Activated naive CD8-positive, alpha-beta T cell (primary cell): Measurements from ENCODE around the gene HOXD1.

Experiments used
- H3K27ac Mint-ChIP-seq: one replicate; pipeline ENCODE4 v1.8.0; 2021; ENCODE audit warnings: mixed read lengths
- H3K27me3 Mint-ChIP-seq: one replicate; pipeline ENCODE4 v1.8.0; 2021; ENCODE audit warnings: mixed read lengths
- H3K36me3 Mint-ChIP-seq: one replicate; pipeline ENCODE4 v1.8.0; 2021; ENCODE audit warnings: mixed read lengths
- H3K4me1 Mint-ChIP-seq: one replicate; pipeline ENCODE4 v1.8.0; 2021; ENCODE audit warnings: low read depth, mixed read lengths
- H3K4me3 Mint-ChIP-seq: one replicate; pipeline ENCODE4 v1.8.0; 2021; ENCODE audit warnings: mild to moderate bottlenecking, mixed read lengths
- H3K9me3 Mint-ChIP-seq: one replicate; pipeline ENCODE4 v1.8.0; 2021; ENCODE audit warnings: low read depth, mixed read lengths

Gene HOXD1

GRCh38 chr2:176149939-176150583 lies 38.4 kb upstream of the HOXD1 start:
- Mint-ChIP-seq H3K4me3 (peak overlapping the region; percentile 10), H3K27ac (no peak overlapping the region), H3K27me3 (peaks cover 59% of the 10 kb centered on the region), H3K9me3 (no peaks in the 10 kb centered on the region), H3K36me3 (no peaks in the 10 kb centered on the region), H3K4me1 (peaks cover 17% of the 10 kb centered on the region)

GRCh38 chr2:176150584-176151441 lies 37.7 kb upstream of the HOXD1 start:
- H3K4me3 Mint-ChIP-seq: no peak overlapping the region

GRCh38 chr2:176151442-176152287 lies 36.8 kb upstream of the HOXD1 start, which contains the start of gene HOXD4:
TSS of gene HOXD4 (plus strand) at chr2:176151550. CDS start at chr2:176151634, 84 bp downstream.
- Mint-ChIP-seq H3K27me3 (peaks cover 55% of the 10 kb centered on the region), H3K27ac (no peak within 1 kb of the TSS), H3K4me1 (peaks cover 17% of the 10 kb centered on the region), H3K36me3 (no peaks in the 10 kb centered on the region), H3K4me3 (peak within 1 kb of the TSS; percentile 44), H3K9me3 (no peaks in the 10 kb centered on the region)

More at GRCh38 chr2:176150584-176151441, 37.7 kb upstream of the HOXD1 start:
- Mint-ChIP-seq H3K27ac (no peak overlapping the region), H3K9me3 (no peaks in the 10 kb centered on the region), H3K27me3 (peaks cover 59% of the 10 kb centered on the region), H3K36me3 (no peaks in the 10 kb centered on the region), H3K4me1 (peaks cover 17% of the 10 kb centered on the region)

- H3K27ac Mint-ChIP-seq: no peak overlapping the region
- H3K36me3 Mint-ChIP-seq: no peaks in the 10 kb centered on the region
- H3K9me3 Mint-ChIP-seq: no peaks in the 10 kb centered on the region
- peaks cover 18% of the 10 kb centered on the region for H3K4me1 Mint-ChIP-seq
- peak overlapping the region; percentile 10 for H3K4me3 Mint-ChIP-seq
- H3K27me3 Mint-ChIP-seq: peaks cover 51% of the 10 kb centered on the region
Measured at GRCh38 chr2:176152350-176153181, 35.9 kb upstream of the HOXD1 start.

- Mint-ChIP-seq H3K27me3 (peaks cover 46% of the 10 kb centered on the region), H3K36me3 (no peaks in the 10 kb centered on the region), H3K4me3 (no peak overlapping the region), H3K27ac (no peak overlapping the region), H3K4me1 (peaks cover 26% of the 10 kb centered on the region), H3K9me3 (no peaks in the 10 kb centered on the region)
Measured at GRCh38 chr2:176154576-176155252, 33.8 kb upstream of the HOXD1 start.

- H3K4me1 Mint-ChIP-seq: peaks cover 24% of the 10 kb centered on the region
- H3K4me3 Mint-ChIP-seq: no peak overlapping the region
- H3K27ac Mint-ChIP-seq: no peak overlapping the region
- H3K36me3 Mint-ChIP-seq: no peaks in the 10 kb centered on the region
- H3K27me3 Mint-ChIP-seq: peaks cover 38% of the 10 kb centered on the region
- H3K9me3 Mint-ChIP-seq: no peaks in the 10 kb centered on the region
Measured at GRCh38 chr2:176155356-176156044, 33.0 kb upstream of the HOXD1 start.

GRCh38 chr2:176156301-176156806 lies 32.1 kb upstream of the HOXD1 start:
- peaks cover 39% of the 10 kb centered on the region for H3K27me3 Mint-ChIP-seq
- H3K4me3 Mint-ChIP-seq: peak overlapping the region; percentile 20
- peaks cover 28% of the 10 kb centered on the region for H3K4me1 Mint-ChIP-seq
- H3K36me3 Mint-ChIP-seq: no peaks in the 10 kb centered on the region
- no peaks in the 10 kb centered on the region for H3K9me3 Mint-ChIP-seq
- H3K27ac Mint-ChIP-seq: no peak overlapping the region

GRCh38 chr2:176156807-176157498 lies 31.5 kb upstream of the HOXD1 start, which contains the start of gene HOXD3:
TSS of gene HOXD3 (plus strand) at chr2:176157307. CDS start at chr2:176169115, 11,808 bp downstream.
- H3K27ac Mint-ChIP-seq: no peak within 1 kb of the TSS
- H3K4me3 Mint-ChIP-seq: peak within 1 kb of the TSS; percentile 70
- peaks cover 28% of the 10 kb centered on the region for H3K4me1 Mint-ChIP-seq
- H3K36me3 Mint-ChIP-seq: no peaks in the 10 kb centered on the region
- H3K27me3 Mint-ChIP-seq: peaks cover 40% of the 10 kb centered on the region
- H3K9me3 Mint-ChIP-seq: no peaks in the 10 kb centered on the region

GRCh38 chr2:176157499-176158185 lies 30.8 kb upstream of the HOXD1 start:
- Mint-ChIP-seq H3K4me1 (peaks cover 26% of the 10 kb centered on the region), H3K27ac (no peak overlapping the region), H3K4me3 (peak overlapping the region; percentile 70)

GRCh38 chr2:176158186-176158591 lies 30.3 kb upstream of the HOXD1 start:
- Mint-ChIP-seq H3K4me3 (peak overlapping the region; percentile 70), H3K36me3 (no peaks in the 10 kb centered on the region), H3K27me3 (peaks cover 44% of the 10 kb centered on the region), H3K9me3 (no peaks in the 10 kb centered on the region), H3K27ac (no peak overlapping the region), H3K4me1 (peaks cover 24% of the 10 kb centered on the region)

More at GRCh38 chr2:176157499-176158185, 30.8 kb upstream of the HOXD1 start:
- no peaks in the 10 kb centered on the region for H3K9me3 Mint-ChIP-seq
- H3K27me3 Mint-ChIP-seq: peaks cover 43% of the 10 kb centered on the region
- no peaks in the 10 kb centered on the region for H3K36me3 Mint-ChIP-seq

GRCh38 chr2:176158855-176159662 lies 29.4 kb upstream of the HOXD1 start:
- Mint-ChIP-seq H3K9me3 (peaks cover 4% of the 10 kb centered on the region), H3K36me3 (no peaks in the 10 kb centered on the region), H3K27me3 (peaks cover 50% of the 10 kb centered on the region), H3K27ac (no peak overlapping the region), H3K4me3 (peak overlapping the region; percentile 30), H3K4me1 (peaks cover 27% of the 10 kb centered on the region)
